B cell (primary cell): ENCODE measurements around the gene RREB1. TPM values are rescaled to one million over a fixed set of nuclear protein-coding genes. Genes with fewer than 3 reads are reported as not detected.
A peak's percentile ranks its signal among the peaks of the same experiment; 100 is the strongest.

Experiments
- ATAC-seq: fragments of 200-7000 bp; cut with Tn5 transposase; one replicate; pipeline ENCODE4 v1.10.0; 2021; ENCODE audit warnings: low read depth, mild to moderate bottlenecking, moderate number of reproducible peaks, moderate library complexity
- CTCF ChIA-PET: fragments of 350-600 bp; sonication (Branson Sonifier 250); formaldehyde crosslinking; loops from one replicate; lab custom pipeline; 2021; ENCODE audit warnings: antibody characterized with exemption, inconsistent platforms; lab: Charles Lee
- POLR2A ChIA-PET: fragments of 350-600 bp; sonication (Branson Sonifier 250); formaldehyde crosslinking; loops from one replicate; lab custom pipeline; 2021; ENCODE audit warnings: antibody characterized with exemption; lab: Charles Lee
- DNase-seq: peaks from one replicate; pipeline ENCODE4 v3.0.0; 2013
- H2AFZ ChIP-seq: 2 replicates; pipeline ENCODE4 v1.6.1; 2012; ENCODE audit warnings: mild to moderate bottlenecking, low read depth, low read length; ENCODE audit not compliant: insufficient read depth, poor library complexity, severe bottlenecking
- H3K27ac ChIP-seq, 2 donors: 1 replicate in 1 of 2; 2 replicates in 1 of 2; pipeline ENCODE4 v1.5.1; 2012 to 2013; ENCODE audit warnings: low read length in 2 of 2, mild to moderate bottlenecking in 2 of 2, moderate library complexity in 1 of 2
- H3K27me3 ChIP-seq, 4 experiments: fragments of 200-600 bp in 1 of 4; sonication (generic) in 1 of 4; replicated peaks in 1 of 4; 1 replicate in 2 of 4; 2 replicates in 2 of 4; pipeline versions ENCODE4 v1.6.1 to v1.7.0; 2013 to 2016; ENCODE audit warnings: low read length in 3 of 4, mild to moderate bottlenecking in 2 of 4, mixed read lengths in 1 of 4, moderate library complexity in 1 of 4; ENCODE audit not compliant: insufficient read depth in 4 of 4, control insufficient read depth in 3 of 4; ENCODE audit errors: control extremely low read depth in 1 of 4
- H3K36me3 ChIP-seq, 2 experiments: replicated peaks in 1 of 2; 1 replicate in 1 of 2; 2 replicates in 1 of 2; pipeline versions ENCODE4 v1.6.1 to v1.7.1; 2013; ENCODE audit warnings: low read length in 1 of 2; ENCODE audit not compliant: insufficient read depth in 2 of 2, control insufficient read depth in 1 of 2; ENCODE audit errors: control extremely low read depth in 1 of 2, extremely low read depth in 1 of 2
- H3K4me1 ChIP-seq, 2 donors: fragments of 200-600 bp in 1 of 2; sonication (generic) in 1 of 2; 1 replicate in 1 of 2; 2 replicates in 1 of 2; pipeline versions ENCODE4 v1.5.1 to v1.6.1; 2013 to 2017; ENCODE audit warnings: low read length in 2 of 2; ENCODE audit not compliant: control insufficient read depth in 2 of 2, insufficient read depth in 2 of 2
- H3K4me2 ChIP-seq: replicated peaks from 2 replicates; pipeline ENCODE3; 2012; ENCODE audit warnings: mild to moderate bottlenecking, low read depth, low read length; ENCODE audit not compliant: poor library complexity, severe bottlenecking
- H3K4me3 ChIP-seq, 5 experiments: fragments of 200-600 bp in 1 of 5; sonication (generic) in 1 of 5; 1 replicate in 3 of 5; 2 replicates in 2 of 5; pipeline versions ENCODE4 v1.5.1 to v1.7.0; 2011 to 2016; ENCODE audit warnings: low read length in 4 of 5, mild to moderate bottlenecking in 4 of 5, low read depth in 2 of 5, control low read depth in 1 of 5, moderate library complexity in 1 of 5; ENCODE audit not compliant: insufficient read depth in 1 of 5; ENCODE audit errors: control extremely low read depth in 1 of 5, extremely low read depth in 1 of 5
- H3K79me2 ChIP-seq: fragments of 200-600 bp; sonication (generic); one replicate; pipeline ENCODE4 v1.6.0; 2016; ENCODE audit warnings: low read length; ENCODE audit not compliant: control insufficient read depth, insufficient read depth
- H3K9ac ChIP-seq: fragments of 200-600 bp; sonication (generic); 2 replicates; pipeline ENCODE4 v1.6.1; 2017; ENCODE audit warnings: mild to moderate bottlenecking, low read length, moderate library complexity
- H3K9me3 ChIP-seq, 3 donors: one replicate each; pipeline versions ENCODE4 v1.6.1 to v1.7.1; 2013; ENCODE audit warnings: low read length in 2 of 3; ENCODE audit not compliant: control insufficient read depth in 2 of 3, insufficient read depth in 1 of 3; ENCODE audit errors: control extremely low read depth in 1 of 3
- H4K20me1 ChIP-seq: 2 replicates; pipeline ENCODE4 v1.6.0; 2012; ENCODE audit warnings: mild to moderate bottlenecking, low read length; ENCODE audit not compliant: insufficient read depth, control insufficient read depth, poor library complexity, severe bottlenecking
- H3K27ac Mint-ChIP-seq: one replicate; pipeline ENCODE4 v1.8.0; 2021; ENCODE audit warnings: mixed read lengths
- H3K27me3 Mint-ChIP-seq: one replicate; pipeline ENCODE4 v1.8.0; 2021; ENCODE audit warnings: mixed read lengths
- H3K4me1 Mint-ChIP-seq: one replicate; pipeline ENCODE4 v1.8.0; 2021; ENCODE audit warnings: mixed read lengths
- H3K4me3 Mint-ChIP-seq: one replicate; pipeline ENCODE4 v1.8.0; 2021; ENCODE audit warnings: mixed read lengths
- H3K9me3 Mint-ChIP-seq: one replicate; pipeline ENCODE4 v1.8.0; 2022; ENCODE audit warnings: mixed read lengths; ENCODE audit not compliant: insufficient read depth
- CTCF ChIP-seq: fragments of 200-600 bp; IDR thresholded peaks from one replicate; pipeline ENCODE4 v1.8.0; 2022; ENCODE audit warnings: antibody characterized with exemption, mild to moderate bottlenecking
- EZH2 ChIP-seq: IDR thresholded peaks from 2 replicates; pipeline ENCODE4 v1.6.1; 2012; ENCODE audit warnings: borderline replicate concordance, low read depth, mild to moderate bottlenecking, moderate library complexity, low read length; ENCODE audit not compliant: insufficient read depth, poor library complexity, severe bottlenecking
- WGBS: methylation state at CpG from one replicate; pipeline ENCODE4 v1.1.5; 2013; ENCODE audit warnings: missing lambda C conversion rate; ENCODE audit not compliant: insufficient coverage; 5-methylcytosine and 5-hydroxymethylcytosine counted together
- intact Hi-C: fragments of 100-400 bp; cut with micrococcal nuclease; formaldehyde crosslinking; loops from one replicate; pipeline ENCODE4 v1.10.0; 2022
- polyA plus RNA-seq: library from polyadenylated mRNA; depleted of rRNA; stranded (reverse); fragments of >200 nt; gene quantifications from 2 replicates; pipeline ENCODE4 v1.2.3, GENCODE V29; 2012
- total RNA-seq, 2 donors: library from RNA; stranded (reverse); fragments of 120-200 nt in 1 of 2; gene quantifications; 1 replicate in 1 of 2; 2 replicates in 1 of 2; pipeline versions ENCODE4 v1.2.3 to v1.2.4, GENCODE V29; 2013 to 2022

Gene RREB1
- total and polyA plus RNA-seq, 2 donors (not counting 1 experiment from before 2014, with no cell fraction given) = 10.4 to 58.6 TPM

GRCh38 chr6:7157752-7158616 lies 50.2 kb downstream of the RREB1 start:
- 96% methylated on average over 6 of the region's 6 CpGs for WGBS
- no peak for TF ChIP-seq EZH2
- Mint-ChIP-seq H3K4me3 (peak overlapping the region; percentile 35), H3K4me1 (peaks cover 79% of the 10 kb centered on the region), H3K27me3 (no peaks in the 10 kb centered on the region), H3K27ac (peak overlapping the region; percentile 82), H3K9me3 (no peaks in the 10 kb centered on the region)
- Histone ChIP-seq H3K27me3 (no peaks in the 10 kb centered on the region), H2AFZ (no peak overlapping the region), H3K27ac (no peak overlapping the region), H4K20me1 (peaks cover 76% of the 10 kb centered on the region), H3K4me2 (no peak overlapping the region), H3K79me2 (peaks cover 99% of the 10 kb centered on the region), H3K4me3 (no peak overlapping the region), H3K9me3 (no peaks in the 10 kb centered on the region), H3K4me1 (peaks cover 51 to 53% of the 10 kb centered on the region in 2 donors), H3K9ac (no peak overlapping the region), H3K36me3 (no peaks in the 10 kb centered on the region)
- ATAC-seq = no peak
- ChIA-PET CTCF (no interaction called here), POLR2A (interaction anchor here (0.7 kb wide), 1 partner anchor 25 kb away, joined by 3 read pairs; no protein-coding TSS in a partner anchor)
- intact Hi-C loops = loop anchor here (5.0 kb wide), 1 partner anchor 34 kb away; no protein-coding TSS in a partner anchor
- no peak for DNase-seq

GRCh38 chr6:7159790-7160525 lies 52.2 kb downstream of the RREB1 start:
- H3K27me3 ChIP-seq = no peaks in the 10 kb centered on the region
- peaks cover 99% of the 10 kb centered on the region for H3K79me2 ChIP-seq
- H3K4me1 ChIP-seq = peaks cover 40 to 45% of the 10 kb centered on the region in 2 donors
- CTCF ChIA-PET = interaction anchor here (0.6 to 1.7 kb wide), 3 partner anchors 30 to 79 kb away, joined by 3 to 4 read pairs (median 4); no protein-coding TSS in a partner anchor
- Mint-ChIP-seq H3K27me3 (no peaks in the 10 kb centered on the region), H3K27ac (no peak overlapping the region), H3K4me3 (no peak overlapping the region), H3K9me3 (no peaks in the 10 kb centered on the region), H3K4me1 (peaks cover 77% of the 10 kb centered on the region)
- H4K20me1 ChIP-seq = peaks cover 85% of the 10 kb centered on the region
- WGBS = no CpG with 5 or more reads among the region's 4 CpGs
- no peaks in the 10 kb centered on the region for H3K36me3 ChIP-seq
- no peak overlapping the region for H3K4me2 ChIP-seq
- H2AFZ ChIP-seq = no peak overlapping the region
- ATAC-seq (no peak), DNase-seq (no peak)
- no peak overlapping the region for H3K9ac ChIP-seq
- no peaks in the 10 kb centered on the region for H3K9me3 ChIP-seq
- H3K4me3 ChIP-seq = no peak overlapping the region
- TF ChIP-seq CTCF (no peak), EZH2 (no peak)
- intact Hi-C loops = loop anchor here (5.0 kb wide), 1 partner anchor 32 kb away; no protein-coding TSS in a partner anchor
- H3K27ac ChIP-seq = no peak overlapping the region
- POLR2A ChIA-PET = no interaction called here
